Thymus (tissue), 11 donors: ENCODE data around the gene UPK1B. TPM values are rescaled to one million over a fixed set of nuclear protein-coding genes. Genes with fewer than 3 reads are reported as not detected.

Experiments
- DNase-seq, 9 donors: peaks; one replicate each; pipeline ENCODE4 v3.0.0-alpha.2; 2013; ENCODE audit warnings: low spot score in 9 of 9, low read depth in 6 of 9, missing footprints in 1 of 9
- H3K27ac ChIP-seq, 2 donors: one replicate each; pipeline ENCODE4 v1.5.1; 2013; ENCODE audit warnings: control low read depth in 1 of 2, low read depth in 1 of 2, low read length in 1 of 2, mild to moderate bottlenecking in 1 of 2, moderate library complexity in 1 of 2
- H3K27me3 ChIP-seq, 2 donors: one replicate each; pipeline ENCODE4 v1.5.1; 2013; ENCODE audit warnings: low read length in 1 of 2; ENCODE audit not compliant: control insufficient read depth in 2 of 2, insufficient read depth in 1 of 2
- H3K36me3 ChIP-seq, 2 donors: one replicate each; pipeline ENCODE4 v1.5.1; 2013; ENCODE audit warnings: low read length in 1 of 2, mild to moderate bottlenecking in 1 of 2, moderate library complexity in 1 of 2; ENCODE audit not compliant: control insufficient read depth in 2 of 2, insufficient read depth in 2 of 2
- H3K4me1 ChIP-seq, 2 donors: one replicate each; pipeline ENCODE4 v1.5.1; 2013; ENCODE audit warnings: low read length in 2 of 2; ENCODE audit not compliant: control insufficient read depth in 2 of 2, insufficient read depth in 2 of 2
- H3K4me3 ChIP-seq, 2 donors: one replicate each; pipeline ENCODE4 v1.5.1; 2013; ENCODE audit warnings: low read length in 2 of 2, control low read depth in 1 of 2, mild to moderate bottlenecking in 1 of 2
- H3K9me3 ChIP-seq, 2 donors: one replicate each; pipeline ENCODE4 v1.5.1; 2013; ENCODE audit warnings: low read length in 1 of 2, mild to moderate bottlenecking in 1 of 2; ENCODE audit not compliant: control insufficient read depth in 2 of 2, insufficient read depth in 1 of 2
- WGBS: extraction: QIAGEN DNeasy Blood & Tissue Kit; methylation state at CpG from one replicate; pipeline ENCODE4 v1.1.7; 2013; 5-methylcytosine and 5-hydroxymethylcytosine counted together
- polyA plus RNA-seq: library from polyadenylated mRNA; stranded (reverse); fragments of 200-250 nt; gene quantifications from one replicate; pipeline ENCODE4 v1.2.3, GENCODE V29; 2013
- total RNA-seq: library from RNA; stranded (reverse); fragments of 120-200 nt; gene quantifications from one replicate; pipeline ENCODE4 v1.2.4, GENCODE V29; 2013
- donor health status: healthy.

The UPK1B gene
- total and polyA plus RNA-seq, 2 donors: 0.52 to 8.6 TPM

- Histone ChIP-seq H3K9me3 (no peaks in the 10 kb centered on the region), H3K36me3 (no peaks in the 10 kb centered on the region), H3K27me3 (no peaks in the 10 kb centered on the region), H3K27ac (no peak overlapping the region), H3K4me1 (no peaks in the 10 kb centered on the region), H3K4me3 (no peak overlapping the region)
- 93% methylated on average over 15 of the region's 15 CpGs for WGBS
- DNase-seq: no peak
These were observed 26.6 kb upstream of the UPK1B start for GRCh38 chr3:119146578-119147375.

DNA sequence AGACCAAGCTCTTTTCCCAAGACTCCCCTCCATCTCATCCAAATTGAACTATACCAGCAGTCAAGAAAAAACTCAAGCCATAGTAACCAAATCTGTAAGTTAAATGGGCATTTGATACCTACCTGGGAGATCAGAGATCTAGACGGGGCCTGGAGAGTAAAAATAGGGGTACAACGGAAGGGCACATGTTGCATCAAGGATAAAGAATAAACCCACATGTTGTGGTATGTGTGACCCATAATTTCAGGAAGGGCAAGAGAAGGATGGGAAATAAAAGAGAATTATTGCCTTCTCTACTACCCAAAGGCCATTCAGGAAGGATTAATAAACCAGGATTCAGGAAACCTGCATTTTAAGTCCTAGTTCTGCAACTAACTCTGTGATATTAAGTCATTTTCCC is 25.9 kb upstream of the UPK1B start:
- Histone ChIP-seq H3K4me1 (no peaks in the 10 kb centered on the region), H3K4me3 (no peak overlapping the region), H3K36me3 (no peaks in the 10 kb centered on the region), H3K27me3 (no peaks in the 10 kb centered on the region), H3K9me3 (no peaks in the 10 kb centered on the region), H3K27ac (no peak overlapping the region)
- 48% methylated on average over 2 of the region's 2 CpGs for WGBS
- DNase-seq: no peak

DNA sequence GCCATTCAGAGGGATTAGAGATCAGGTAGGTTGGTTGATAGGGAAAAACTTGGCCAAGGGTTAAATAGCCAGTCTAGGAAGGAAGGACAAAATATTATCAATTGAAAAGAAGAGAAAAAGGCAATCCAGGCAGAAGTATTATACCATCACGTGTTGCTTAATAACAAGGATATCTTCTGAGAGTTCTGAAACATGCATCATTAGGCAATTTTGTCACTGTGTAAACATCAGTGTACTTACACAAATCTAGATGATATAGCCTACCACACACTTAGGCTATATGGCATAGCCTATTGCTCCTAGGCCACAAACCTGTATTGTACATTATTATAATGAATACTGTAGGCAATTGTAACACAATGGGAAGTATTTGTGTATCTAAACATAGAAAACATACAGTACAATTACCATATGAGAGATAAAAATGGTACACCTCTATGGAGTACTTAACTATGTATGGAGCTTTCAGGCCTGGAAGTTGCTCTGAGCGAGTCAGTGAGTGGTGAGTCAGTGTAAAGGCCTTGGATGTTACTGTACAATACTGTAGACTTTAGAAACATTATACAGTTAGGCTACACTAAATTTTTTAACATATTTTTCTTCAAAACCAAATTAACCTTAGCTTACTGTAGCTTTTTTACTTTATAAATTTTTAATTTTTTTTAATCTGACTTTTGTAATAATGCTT is 24.8 kb upstream of the UPK1B start:
- Histone ChIP-seq H3K27ac (no peak overlapping the region), H3K27me3 (no peaks in the 10 kb centered on the region), H3K9me3 (no peaks in the 10 kb centered on the region), H3K36me3 (no peaks in the 10 kb centered on the region), H3K4me1 (no peaks in the 10 kb centered on the region), H3K4me3 (no peak overlapping the region)
- 99% methylated on average over 2 of the region's 2 CpGs for WGBS
- no peak for DNase-seq

- no peak overlapping the region for H3K27ac ChIP-seq
- no peak overlapping the region for H3K4me3 ChIP-seq
- no peaks in the 10 kb centered on the region for H3K27me3 ChIP-seq
- DNase-seq: no peak
- WGBS: 93% methylated on average over 4 of the region's 4 CpGs
- no peaks in the 10 kb centered on the region for H3K36me3 ChIP-seq
- H3K4me1 ChIP-seq: no peaks in the 10 kb centered on the region
- no peaks in the 10 kb centered on the region for H3K9me3 ChIP-seq
These were observed 23.9 kb upstream of the UPK1B start for GRCh38 chr3:119149484-119149883.

DNA sequence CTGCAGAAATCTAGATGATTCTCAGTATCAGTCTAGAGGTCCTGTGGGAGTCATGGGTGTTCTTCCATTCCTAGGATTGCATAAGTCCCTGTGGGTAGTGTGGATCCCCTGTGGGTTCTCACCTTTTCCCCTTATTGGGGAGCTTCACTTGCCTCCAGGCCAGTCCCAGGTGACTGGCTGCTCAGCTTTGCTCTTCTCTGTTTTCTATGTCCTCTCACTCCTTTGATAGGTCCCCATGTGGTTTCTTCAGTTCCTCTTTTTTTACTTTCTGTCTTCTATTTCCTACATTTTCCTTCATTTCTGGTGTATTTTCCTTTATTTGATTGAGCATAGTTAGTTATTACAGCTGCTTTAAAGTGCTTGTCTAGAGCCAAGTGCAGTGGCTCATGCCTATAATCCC is 16.5 kb upstream of the UPK1B start:
- DNase-seq: no peak
- Histone ChIP-seq H3K9me3 (peaks cover 0 to 11% of the 10 kb centered on the region in 2 donors), H3K27ac (no peak overlapping the region), H3K4me1 (no peaks in the 10 kb centered on the region), H3K36me3 (no peaks in the 10 kb centered on the region), H3K4me3 (no peak overlapping the region), H3K27me3 (no peaks in the 10 kb centered on the region)

DNA sequence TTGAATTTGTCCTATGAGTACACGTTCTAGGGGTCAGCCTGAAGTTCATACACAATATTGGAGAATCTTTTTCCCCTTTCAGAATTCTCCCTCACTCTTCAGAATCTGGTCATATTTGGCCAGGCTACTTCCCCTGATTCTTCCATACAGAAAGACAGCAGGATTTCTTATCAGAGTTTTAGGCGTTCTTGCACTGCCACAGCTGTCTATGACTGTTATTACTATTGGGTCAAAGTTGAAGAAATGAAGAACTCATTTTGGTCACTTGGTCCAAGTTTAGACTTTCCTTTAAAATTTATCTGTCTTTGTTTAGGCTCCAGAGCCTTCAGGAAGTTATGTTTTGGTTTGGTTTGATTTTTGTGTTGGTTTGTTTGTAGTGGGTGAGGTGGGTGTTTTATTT is 15.4 kb upstream of the UPK1B start:
- Histone ChIP-seq H3K4me1 (no peaks in the 10 kb centered on the region), H3K4me3 (no peak overlapping the region), H3K36me3 (no peaks in the 10 kb centered on the region), H3K27me3 (no peaks in the 10 kb centered on the region), H3K9me3 (peaks cover 0 to 11% of the 10 kb centered on the region in 2 donors), H3K27ac (no peak overlapping the region)
- WGBS: 94% methylated on average over 2 of the region's 2 CpGs
- DNase-seq: no peak

DNA sequence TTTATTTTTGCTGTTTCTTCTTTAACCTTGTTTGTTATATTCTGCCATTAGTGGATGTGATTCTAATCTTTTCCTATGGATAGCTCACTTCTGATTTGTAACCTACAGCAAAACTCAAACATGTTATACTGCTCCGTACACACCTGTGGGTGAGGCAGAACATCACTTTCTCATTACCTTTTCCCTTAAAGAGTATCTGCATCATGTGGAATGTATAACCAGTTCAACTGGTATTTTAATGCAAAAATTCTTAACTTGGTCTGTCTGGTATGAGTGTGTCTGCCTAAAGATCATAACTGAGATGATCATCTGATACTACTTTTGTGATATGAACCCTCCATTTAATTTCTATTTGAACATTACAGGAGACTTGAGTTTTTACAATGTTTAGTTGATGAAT is 13.0 kb upstream of the UPK1B start:
- Histone ChIP-seq H3K27me3 (no peaks in the 10 kb centered on the region), H3K27ac (no peak overlapping the region), H3K36me3 (no peaks in the 10 kb centered on the region), H3K9me3 (peaks cover 0 to 19% of the 10 kb centered on the region in 2 donors), H3K4me1 (no peaks in the 10 kb centered on the region), H3K4me3 (no peak overlapping the region)
- 40% methylated on average over 1 of the region's 1 CpG for WGBS
- DNase-seq: no peak

GRCh38 chr3:119160815-119161214 is 12.6 kb upstream of the UPK1B start:
- no peak overlapping the region for H3K27ac ChIP-seq
- no peak for DNase-seq
- H3K27me3 ChIP-seq: no peaks in the 10 kb centered on the region
- H3K4me1 ChIP-seq: no peaks in the 10 kb centered on the region
- WGBS: 64% methylated on average over 1 of the region's 1 CpG
- H3K36me3 ChIP-seq: no peaks in the 10 kb centered on the region
- peaks cover 0 to 19% of the 10 kb centered on the region in 2 donors for H3K9me3 ChIP-seq
- no peak overlapping the region for H3K4me3 ChIP-seq

DNA sequence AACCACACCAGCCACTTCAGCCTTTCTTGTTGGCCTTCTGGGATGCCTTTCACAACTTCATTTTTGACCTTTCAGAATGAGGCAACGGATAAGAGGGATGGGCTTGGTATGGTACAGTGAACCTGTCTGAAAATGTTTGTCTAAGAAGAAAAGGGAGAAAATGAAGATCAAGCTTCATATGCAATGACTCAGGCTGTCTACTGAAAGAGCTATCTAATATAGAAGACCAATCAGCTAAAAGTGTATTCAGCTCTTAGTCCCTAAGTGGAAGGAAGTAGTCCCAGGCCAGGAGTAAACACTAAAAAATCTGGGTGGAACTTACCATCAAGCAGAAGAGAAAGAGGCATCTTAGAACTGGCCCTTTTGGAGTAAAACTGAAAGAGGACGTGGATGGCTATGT is 12.2 kb upstream of the UPK1B start:
- Histone ChIP-seq H3K36me3 (no peaks in the 10 kb centered on the region), H3K9me3 (peaks cover 0 to 15% of the 10 kb centered on the region in 2 donors), H3K4me1 (no peaks in the 10 kb centered on the region), H3K4me3 (no peak overlapping the region), H3K27ac (no peak overlapping the region), H3K27me3 (no peaks in the 10 kb centered on the region)
- DNase-seq: no peak
- WGBS: 83% methylated on average over 2 of the region's 2 CpGs
